Neural cell (in vitro differentiated cells): ENCODE results near the gene WDTC1. TPM values are rescaled to one million over a fixed set of nuclear protein-coding genes. Genes with fewer than 3 reads are reported as not detected.

Experiments
- H2AFZ ChIP-seq: fragments of 200-600, 300-800 bp; sonication (generic), shearing (Covaris generic); 2 replicates; pipeline ENCODE4 v1.6.0; 2014; ENCODE audit warnings: low read depth, mild to moderate bottlenecking, antibody characterized with exemption, low read length, moderate library complexity
- H3F3A ChIP-seq: fragments of 200-600 bp; shearing (Covaris generic); 2 replicates; pipeline ENCODE4 v1.6.1; 2016; ENCODE audit warnings: mild to moderate bottlenecking, moderate library complexity, mixed read lengths, antibody characterized with exemption, low read length; ENCODE audit not compliant: insufficient read depth, poor library complexity, severe bottlenecking
- H3K27ac ChIP-seq: fragments of 200-600, 300-800 bp; sonication (generic), shearing (Covaris generic); 2 replicates; pipeline ENCODE4 v1.5.1; 2014; ENCODE audit warnings: mild to moderate bottlenecking, low read length, moderate library complexity
- H3K27me3 ChIP-seq: fragments of 300-800, 200-600 bp; sonication (generic), shearing (Covaris generic); 2 replicates; pipeline ENCODE4 v1.6.0; 2014; ENCODE audit warnings: mild to moderate bottlenecking, low read depth, low read length, moderate library complexity; ENCODE audit not compliant: insufficient read depth
- H3K36me3 ChIP-seq: fragments of 300-800, 200-600 bp; sonication (generic), shearing (Covaris generic); 2 replicates; pipeline ENCODE4 v1.5.1; 2014; ENCODE audit warnings: mild to moderate bottlenecking, antibody characterized with exemption, low read length, moderate library complexity; ENCODE audit not compliant: insufficient read depth
- H3K4me2 ChIP-seq: fragments of 300-800, 200-600 bp; sonication (generic), shearing (Covaris generic); 2 replicates; pipeline ENCODE4 v1.6.0; 2014; ENCODE audit warnings: mild to moderate bottlenecking, low read length
- H3K4me3 ChIP-seq: fragments of 300-800, 200-600 bp; sonication (generic), shearing (Covaris generic); 2 replicates; pipeline ENCODE4 v1.5.1; 2014; ENCODE audit warnings: mild to moderate bottlenecking, low read length, moderate library complexity
- H3K79me2 ChIP-seq: fragments of 200-600 bp; shearing (Covaris generic); replicated peaks from 2 replicates; pipeline ENCODE4 v1.6.0; 2014; ENCODE audit warnings: mild to moderate bottlenecking, low read length, moderate library complexity; ENCODE audit not compliant: insufficient read depth
- H3K9ac ChIP-seq: fragments of 300-800, 200-600 bp; sonication (generic), shearing (Covaris generic); 2 replicates; pipeline ENCODE4 v1.6.1; 2016; ENCODE audit warnings: mild to moderate bottlenecking, low read length, mixed read lengths
- H3K9me2 ChIP-seq: fragments of 200-600 bp; shearing (Covaris generic); 2 replicates; pipeline ENCODE4 v1.6.1; 2016; ENCODE audit warnings: mild to moderate bottlenecking, low read length, mixed read lengths; ENCODE audit not compliant: insufficient read depth
- H3K9me3 ChIP-seq: fragments of 200-600, 300-800 bp; sonication (generic), shearing (Covaris generic); 2 replicates; pipeline ENCODE4 v1.6.1; 2016; ENCODE audit warnings: mild to moderate bottlenecking, mixed run types, low read length, moderate library complexity, mixed read lengths
- H4K20me1 ChIP-seq: fragments of 200-600 bp; shearing (Covaris generic); 2 replicates; pipeline ENCODE4 v1.6.1; 2016; ENCODE audit warnings: mild to moderate bottlenecking, mixed run types; ENCODE audit not compliant: insufficient read depth
- CTCF ChIP-seq: fragments of 450-650 bp; IDR thresholded peaks from 2 replicates; pipeline ENCODE4 v1.5.1; 2014; ENCODE audit warnings: antibody characterized with exemption, mild to moderate bottlenecking, moderate library complexity; ENCODE audit not compliant: poor library complexity, severe bottlenecking
- EZH2 ChIP-seq: fragments of 200-600, 300-800 bp; shearing (Covaris generic), sonication (generic); IDR thresholded peaks from 2 replicates; pipeline ENCODE4 v1.6.1; 2014; ENCODE audit warnings: antibody characterized with exemption, low read length, borderline replicate concordance, mild to moderate bottlenecking; ENCODE audit not compliant: insufficient read depth, poor library complexity, severe bottlenecking
- MXI1 ChIP-seq: fragments of 450-650 bp; conservative IDR thresholded peaks from 2 replicates; pipeline ENCODE4 v1.6.1; 2014; ENCODE audit warnings: antibody characterized with exemption, mild to moderate bottlenecking; ENCODE audit not compliant: poor library complexity, severe bottlenecking
- POLR2AphosphoS5 ChIP-seq: IDR thresholded peaks from 2 replicates; pipeline ENCODE4 v1.6.1; 2012
- RAD21 ChIP-seq: fragments of 450-650 bp; conservative IDR thresholded peaks from 2 replicates; pipeline ENCODE4 v1.6.1; 2014; ENCODE audit warnings: antibody characterized with exemption, mild to moderate bottlenecking, moderate library complexity
- SMC3 ChIP-seq: fragments of 450-650 bp; conservative IDR thresholded peaks from 2 replicates; pipeline ENCODE4 v1.6.1; 2014; ENCODE audit warnings: antibody characterized with exemption, mild to moderate bottlenecking, moderate library complexity; ENCODE audit not compliant: poor library complexity
- TAF1 ChIP-seq: IDR thresholded peaks from 2 replicates; pipeline ENCODE4 v1.6.1; 2012; ENCODE audit warnings: low read depth
- polyA plus RNA-seq: library from polyadenylated mRNA; depleted of rRNA; stranded (reverse); fragments of >200 nt; gene quantifications from 2 replicates; pipeline ENCODE4 v1.2.3, GENCODE V29; 2014
- TF ChIP-seq, protein P1 (sequence below): IDR thresholded peaks from 2 replicates; pipeline ENCODE4 v1.6.1; 2012; ENCODE audit warnings: borderline replicate concordance

The WDTC1 gene
- polyA plus RNA-seq, 1 donor from 2014 or later = 10.9 TPM

DNA sequence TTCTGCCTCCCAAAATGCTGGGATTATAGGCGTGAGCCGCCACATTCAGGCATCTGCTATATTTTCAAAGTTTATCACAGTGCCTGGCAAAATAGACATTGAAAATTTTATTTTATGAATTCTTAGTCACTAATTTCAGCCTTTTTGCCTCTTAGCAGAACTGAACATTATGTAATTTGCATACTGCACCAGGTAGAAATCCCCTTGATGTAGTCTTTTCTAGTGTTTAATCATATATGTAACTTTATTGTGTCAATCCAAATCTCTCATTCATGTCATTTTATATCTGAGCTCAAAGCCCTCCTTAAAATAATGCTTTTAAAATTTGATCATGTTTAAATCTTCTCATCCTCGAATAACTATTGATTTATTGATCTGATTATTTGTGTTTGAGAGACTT lies 19.2 kb downstream of the WDTC1 start:
- H4K20me1 ChIP-seq = no peaks in the 10 kb centered on the region
- no peaks in the 10 kb centered on the region for H3K9me2 ChIP-seq
- no peak overlapping the region for H3K4me2 ChIP-seq
- H3K27ac ChIP-seq = no peak overlapping the region
- no peaks in the 10 kb centered on the region for H3K9me3 ChIP-seq
- no peaks in the 10 kb centered on the region for H3F3A ChIP-seq
- H3K4me3 ChIP-seq = no peak overlapping the region
- H3K27me3 ChIP-seq = no peaks in the 10 kb centered on the region
- TF ChIP-seq MXI1 (no peak), TAF1 (no peak), POLR2AphosphoS5 (no peak), CTCF (no peak)
- H2AFZ ChIP-seq = no peak overlapping the region
- H3K79me2 ChIP-seq = no peaks in the 10 kb centered on the region
- no peaks in the 10 kb centered on the region for H3K36me3 ChIP-seq
- no peak overlapping the region for H3K9ac ChIP-seq

DNA sequence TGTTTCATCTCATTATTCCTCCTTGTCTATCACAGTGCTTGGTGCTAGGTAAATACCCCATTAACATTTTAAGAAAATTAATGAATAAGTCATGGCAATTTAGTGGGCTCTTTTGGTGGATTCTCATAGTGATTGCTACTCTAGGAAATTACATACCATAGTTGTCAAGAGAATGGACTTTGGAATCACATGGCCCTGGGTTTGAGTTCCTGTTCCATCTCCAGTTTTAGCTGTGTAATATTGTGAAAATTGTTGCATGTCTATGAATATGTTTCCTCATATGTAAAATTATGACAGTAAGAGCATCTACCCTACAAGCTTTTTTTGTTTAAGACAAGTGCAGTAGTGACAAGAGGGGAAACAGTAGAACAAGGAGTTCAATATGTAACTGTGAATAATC lies 20.7 kb downstream of the WDTC1 start:
- no peak for TF ChIP-seq SMC3
- no peak for TF ChIP-seq TAF1
- TF ChIP-seq, protein P1, sequence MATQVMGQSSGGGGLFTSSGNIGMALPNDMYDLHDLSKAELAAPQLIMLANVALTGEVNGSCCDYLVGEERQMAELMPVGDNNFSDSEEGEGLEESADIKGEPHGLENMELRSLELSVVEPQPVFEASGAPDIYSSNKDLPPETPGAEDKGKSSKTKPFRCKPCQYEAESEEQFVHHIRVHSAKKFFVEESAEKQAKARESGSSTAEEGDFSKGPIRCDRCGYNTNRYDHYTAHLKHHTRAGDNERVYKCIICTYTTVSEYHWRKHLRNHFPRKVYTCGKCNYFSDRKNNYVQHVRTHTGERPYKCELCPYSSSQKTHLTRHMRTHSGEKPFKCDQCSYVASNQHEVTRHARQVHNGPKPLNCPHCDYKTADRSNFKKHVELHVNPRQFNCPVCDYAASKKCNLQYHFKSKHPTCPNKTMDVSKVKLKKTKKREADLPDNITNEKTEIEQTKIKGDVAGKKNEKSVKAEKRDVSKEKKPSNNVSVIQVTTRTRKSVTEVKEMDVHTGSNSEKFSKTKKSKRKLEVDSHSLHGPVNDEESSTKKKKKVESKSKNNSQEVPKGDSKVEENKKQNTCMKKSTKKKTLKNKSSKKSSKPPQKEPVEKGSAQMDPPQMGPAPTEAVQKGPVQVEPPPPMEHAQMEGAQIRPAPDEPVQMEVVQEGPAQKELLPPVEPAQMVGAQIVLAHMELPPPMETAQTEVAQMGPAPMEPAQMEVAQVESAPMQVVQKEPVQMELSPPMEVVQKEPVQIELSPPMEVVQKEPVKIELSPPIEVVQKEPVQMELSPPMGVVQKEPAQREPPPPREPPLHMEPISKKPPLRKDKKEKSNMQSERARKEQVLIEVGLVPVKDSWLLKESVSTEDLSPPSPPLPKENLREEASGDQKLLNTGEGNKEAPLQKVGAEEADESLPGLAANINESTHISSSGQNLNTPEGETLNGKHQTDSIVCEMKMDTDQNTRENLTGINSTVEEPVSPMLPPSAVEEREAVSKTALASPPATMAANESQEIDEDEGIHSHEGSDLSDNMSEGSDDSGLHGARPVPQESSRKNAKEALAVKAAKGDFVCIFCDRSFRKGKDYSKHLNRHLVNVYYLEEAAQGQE = no peak
- TF ChIP-seq CTCF = no peak
- no peak for TF ChIP-seq EZH2
- no peak for TF ChIP-seq POLR2AphosphoS5
- TF ChIP-seq RAD21 = no peak
- H4K20me1 ChIP-seq = no peaks in the 10 kb centered on the region
- H3K4me2 ChIP-seq = no peak overlapping the region
- H3K4me3 ChIP-seq = no peak overlapping the region
- H3K9me2 ChIP-seq = no peaks in the 10 kb centered on the region
- H2AFZ ChIP-seq = no peak overlapping the region
- no peaks in the 10 kb centered on the region for H3K27me3 ChIP-seq
- H3K9me3 ChIP-seq = no peaks in the 10 kb centered on the region
- H3K9ac ChIP-seq = no peak overlapping the region
- no peaks in the 10 kb centered on the region for H3F3A ChIP-seq
- H3K36me3 ChIP-seq = no peaks in the 10 kb centered on the region
- H3K27ac ChIP-seq = no peak overlapping the region
- H3K79me2 ChIP-seq = no peaks in the 10 kb centered on the region
